SK-N-SH (cell line): ENCODE measurements around the gene ZSCAN2. TPM values are rescaled to one million over a fixed set of nuclear protein-coding genes. Genes with fewer than 3 reads are reported as not detected.

ENCODE experiments used
- CTCF ChIA-PET: fragments of 300-600, 350-600 bp; formaldehyde crosslinking; extraction: SDS; loops from one replicate; lab custom pipeline; 2021; lab: Yijun Ruan, JAX
- POLR2A ChIA-PET: fragments of 350-600 bp; sonication (Branson Sonifier 250); formaldehyde crosslinking; extraction: SDS; loops from one replicate; lab custom pipeline; 2020; ENCODE audit warnings: antibody characterized with exemption, inconsistent platforms; lab: Yijun Ruan, JAX
- DNase-seq: peaks from one replicate; pipeline ENCODE4 v3.0.0; 2012
- H2AFZ ChIP-seq: fragments of 200-600 bp; sonication (generic); 2 replicates; pipeline ENCODE4 v1.8.1; 2016; ENCODE audit warnings: antibody characterized with exemption, mild to moderate bottlenecking, low read depth
- H3F3A ChIP-seq: fragments of 200-600 bp; sonication (generic); replicated peaks from 2 replicates; pipeline ENCODE3; 2016; ENCODE audit warnings: antibody characterized with exemption, mild to moderate bottlenecking; ENCODE audit not compliant: insufficient read depth
- H3K27ac ChIP-seq, 2 experiments: fragments of 200-500 bp in 1 of 2; fragments of 200-600 bp in 1 of 2; sonication (Bioruptor generic) in 1 of 2; sonication (generic), shearing (Covaris generic) in 1 of 2; 2 replicates each; pipeline versions ENCODE4 v1.5.1 to v1.6.1; 2014 to 2016; ENCODE audit warnings: low read depth in 2 of 2, inconsistent platforms in 1 of 2, low read length in 1 of 2, mild to moderate bottlenecking in 1 of 2, mixed read lengths in 1 of 2
- H3K27me3 ChIP-seq: fragments of 200-600 bp; sonication (generic), shearing (Covaris generic); 2 replicates; pipeline ENCODE4 v1.6.1; 2016; ENCODE audit warnings: mixed run types; ENCODE audit not compliant: insufficient read depth
- H3K36me3 ChIP-seq, 2 experiments: fragments of 200-500 bp in 1 of 2; fragments of 200-600 bp in 1 of 2; sonication (Bioruptor generic) in 1 of 2; sonication (generic) in 1 of 2; replicated peaks in 1 of 2; 2 replicates each; pipeline versions ENCODE3 to v1.5.1; 2014 to 2016; ENCODE audit warnings: low read length in 1 of 2, mild to moderate bottlenecking in 1 of 2; ENCODE audit not compliant: insufficient read depth in 2 of 2, control insufficient read depth in 1 of 2
- H3K4me1 ChIP-seq, 2 experiments: fragments of 200-500 bp in 1 of 2; fragments of 200-600 bp in 1 of 2; sonication (Bioruptor generic) in 1 of 2; sonication (generic), shearing (Covaris generic) in 1 of 2; 2 replicates each; pipeline versions ENCODE4 v1.5.1 to v1.6.1; 2014 to 2016; ENCODE audit warnings: low read depth in 1 of 2, low read length in 1 of 2, mixed run types in 1 of 2; ENCODE audit not compliant: insufficient read depth in 2 of 2, control insufficient read depth in 1 of 2
- H3K4me2 ChIP-seq: fragments of 200-600 bp; sonication (generic), shearing (Covaris generic); 2 replicates; pipeline ENCODE4 v1.6.1; 2017; ENCODE audit warnings: mixed run types
- H3K4me3 ChIP-seq, 2 experiments: fragments of 200-500 bp in 1 of 2; fragments of 200-600 bp in 1 of 2; sonication (Bioruptor generic) in 1 of 2; sonication (generic), shearing (Covaris generic) in 1 of 2; 2 replicates each; pipeline versions ENCODE4 v1.5.1 to v1.8.1; 2014 to 2016; ENCODE audit warnings: low read depth in 2 of 2, inconsistent platforms in 1 of 2, low read length in 1 of 2, mild to moderate bottlenecking in 1 of 2, mixed read lengths in 1 of 2, moderate library complexity in 1 of 2
- H3K79me2 ChIP-seq: fragments of 200-600 bp; sonication (generic); 2 replicates; pipeline ENCODE4 v1.8.1; 2017; ENCODE audit warnings: mild to moderate bottlenecking; ENCODE audit not compliant: insufficient read depth
- H3K9ac ChIP-seq: fragments of 200-600 bp; sonication (generic); 2 replicates; pipeline ENCODE4 v1.6.1; 2017; ENCODE audit warnings: mixed run types
- H3K9me2 ChIP-seq: fragments of 200-600 bp; sonication (generic); 2 replicates; pipeline ENCODE4 v1.6.1; 2017; ENCODE audit warnings: mixed run types
- H3K9me3 ChIP-seq: fragments of 200-600 bp; sonication (generic); 2 replicates; pipeline ENCODE4 v1.6.1; 2017; ENCODE audit warnings: mixed run types, mild to moderate bottlenecking, moderate library complexity
- H4K20me1 ChIP-seq: fragments of 200-600 bp; sonication (generic); 2 replicates; pipeline ENCODE4 v1.6.1; 2017; ENCODE audit warnings: mild to moderate bottlenecking, mixed run types; ENCODE audit not compliant: insufficient read depth
- FOXJ3 ChIP-seq: sonication (generic); formaldehyde crosslinking; IDR thresholded peaks from 2 replicates; pipeline ENCODE4 v1.5.1; 2020; ENCODE audit warnings: mild to moderate bottlenecking, missing genetic modification reagents
- MAX ChIP-seq: IDR thresholded peaks from 2 replicates; pipeline ENCODE4 v1.4.0; 2012; ENCODE audit warnings: low read depth
- MXI1 ChIP-seq: IDR thresholded peaks from 2 replicates; pipeline ENCODE4 v1.6.1; 2012; ENCODE audit warnings: mild to moderate bottlenecking, low read depth, low read length, improper control_type of control experiment
- NRF1 ChIP-seq: IDR thresholded peaks from 2 replicates; pipeline ENCODE4 v1.6.1; 2012; ENCODE audit warnings: low read depth, mild to moderate bottlenecking, low read length
- RFX5 ChIP-seq: IDR thresholded peaks from 2 replicates; pipeline ENCODE4 v1.6.1; 2012; ENCODE audit warnings: mild to moderate bottlenecking, improper control_type of control experiment, low read length
- SIN3A ChIP-seq: IDR thresholded peaks from 2 replicates; pipeline ENCODE4 v1.6.1; 2012; ENCODE audit warnings: low read depth, mild to moderate bottlenecking, low read length, moderate library complexity, borderline replicate concordance
- USF1 ChIP-seq: IDR thresholded peaks from 2 replicates; pipeline ENCODE4 v1.4.0; 2012; ENCODE audit warnings: low read depth, borderline replicate concordance
- USF2 ChIP-seq: fragments of 150-350 bp; IDR thresholded peaks from 2 replicates; pipeline ENCODE4 v1.6.1; 2017; ENCODE audit warnings: antibody characterized with exemption, low read length, low read depth, borderline replicate concordance
- YY1 ChIP-seq: IDR thresholded peaks from 2 replicates; pipeline ENCODE4 v1.4.0; 2012; ENCODE audit warnings: low read depth, mild to moderate bottlenecking
- ZBTB33 ChIP-seq: IDR thresholded peaks from 2 replicates; pipeline ENCODE4 v1.4.0; 2012; ENCODE audit warnings: low read depth, borderline replicate concordance
- WGBS: methylation state at CpG from one replicate; pipeline ENCODE4 v1.1.6; 2017; ENCODE audit warnings: low lambda C conversion rate; 5-methylcytosine and 5-hydroxymethylcytosine counted together
- polyA plus RNA-seq, 3 experiments: library from polyadenylated mRNA; depleted of rRNA; stranded (reverse); fragments of >200 nt; gene quantifications; 2 replicates each; pipeline ENCODE4 v1.2.3, GENCODE V29; 2012

The ZSCAN2 gene
- polyA plus RNA-seq, 1 of the 3 experiments (the other 2 are of a cell fraction) = 22.0 TPM

GRCh38 chr15:84599906-84600305 is 903 bp upstream of the ZSCAN2 start (continued):
- TF ChIP-seq ZBTB33 (no peak), MXI1 (no peak), USF2 (no peak), YY1 (no peak), FOXJ3 (no peak)

- ChIA-PET CTCF (interaction anchor here (0.9 to 5.0 kb wide), 8 partner anchors 11 to 568 kb away, joined by 3 to 51 read pairs (median 5); no protein-coding TSS in a partner anchor), POLR2A (interaction anchor here (0.8 to 2.4 kb wide), 3 partner anchors 31 to 116 kb away, joined by 6 to 12 read pairs (median 7); partner anchors contain the start of gene WDR73)
- Histone ChIP-seq H3K4me3 (peak overlapping the region; percentile 87 to 95), H3K79me2 (peaks cover 41% of the 10 kb centered on the region), H2AFZ (peak overlapping the region; percentile 100), H3K9ac (peak overlapping the region; percentile 85; the same call in 1 of the 2 replicates), H3F3A (peaks cover 5% of the 10 kb centered on the region), H3K36me3 (peaks cover 14 to 18% of the 10 kb centered on the region in 2 experiments), H3K9me2 (no peaks in the 10 kb centered on the region), H3K4me2 (peak overlapping the region; percentile 81), H3K9me3 (no peaks in the 10 kb centered on the region), H3K27me3 (no peaks in the 10 kb centered on the region), H3K27ac (peak overlapping the region; percentile 36 to 58; a peak in 3 of 4 replicates), H3K4me1 (peaks cover 0 to 13% of the 10 kb centered on the region in 2 experiments; a peak in 1 of 4 replicates), H4K20me1 (0 out of 2 replicates have a peak, but pooled peaks cover 5% of the 10 kb centered on the region)
- TF ChIP-seq MAX (peak; percentile 99), NRF1 (no peak), RFX5 (no peak), USF1 (peak; percentile 64; the same call in 1 of the 2 replicates), SIN3A (peak; percentile 76; the same call in 1 of the 2 replicates), MXI1 (peak; percentile 98)
- under 1% methylated on average over 19 of the region's 20 CpGs for WGBS
- DNase-seq = peak; percentile 83
Measured at GRCh38 chr15:84600331-84600686, 500 bp upstream of the ZSCAN2 start.
